ENCODE measurements around the gene MID1IP1. TPM values are rescaled to one million over a fixed set of nuclear protein-coding genes. Genes with fewer than 3 reads are reported as not detected.
A peak's percentile ranks its signal among the peaks of the same experiment; 100 is the strongest.

MID1IP1 gene, protein sequence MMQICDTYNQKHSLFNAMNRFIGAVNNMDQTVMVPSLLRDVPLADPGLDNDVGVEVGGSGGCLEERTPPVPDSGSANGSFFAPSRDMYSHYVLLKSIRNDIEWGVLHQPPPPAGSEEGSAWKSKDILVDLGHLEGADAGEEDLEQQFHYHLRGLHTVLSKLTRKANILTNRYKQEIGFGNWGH
- 43.2 TPM for polyA plus RNA-seq (2013, experiment 1 of 2; ENCODE audit: insufficient read length)
- polyA plus RNA-seq (2013, experiment 2 of 2; ENCODE audit: insufficient read length), result 47.3 TPM

DNA sequence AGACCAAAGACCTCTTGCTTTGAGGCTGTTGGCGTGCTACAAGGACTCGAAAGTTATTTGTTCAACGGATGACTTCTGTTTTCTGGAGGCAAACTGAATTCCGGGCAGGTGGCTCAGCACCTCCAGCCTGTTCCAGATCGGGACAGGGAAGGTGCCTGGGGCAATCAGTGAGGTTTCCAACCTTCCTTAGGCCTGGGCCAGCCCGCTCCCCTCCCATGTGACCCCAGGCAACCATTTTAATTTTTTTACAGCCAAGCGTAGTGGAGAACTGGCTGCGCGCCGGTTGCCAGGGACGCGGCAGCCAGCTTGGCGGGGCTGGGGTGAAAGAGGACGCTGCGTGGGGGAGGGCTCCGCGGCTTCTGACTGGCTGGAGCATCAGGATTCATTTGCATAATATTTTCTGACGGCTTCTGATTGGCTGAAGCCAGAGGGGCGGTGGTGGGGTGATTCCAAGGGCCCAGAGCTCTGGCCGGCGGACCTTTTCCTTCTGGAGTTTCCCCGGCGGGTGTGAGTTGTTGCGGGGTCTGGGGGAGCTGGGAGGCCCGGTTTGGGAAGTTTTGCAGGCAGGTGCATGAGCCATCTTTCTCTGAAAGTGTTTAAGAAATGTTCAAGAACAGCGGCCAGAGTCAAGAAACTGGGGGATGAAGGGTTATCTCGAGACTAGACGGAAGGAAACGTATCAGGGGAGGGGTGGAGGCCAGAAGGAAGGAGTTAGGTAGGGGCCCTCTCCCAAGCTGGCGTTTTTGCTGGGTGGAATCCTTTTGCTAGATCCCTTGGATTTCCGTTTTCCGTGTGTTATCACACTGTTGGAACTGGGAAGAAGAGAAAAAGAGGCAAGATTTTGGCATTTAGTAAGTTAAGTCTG lies at the start of gene MID1IP1:
MID1IP1 (plus strand) TSS at position 479 of the 865 bp plus-strand sequence. CDS start 3,488 bp downstream, outside the sequence.
- peak; percentile 93 for DNase-seq

DNA sequence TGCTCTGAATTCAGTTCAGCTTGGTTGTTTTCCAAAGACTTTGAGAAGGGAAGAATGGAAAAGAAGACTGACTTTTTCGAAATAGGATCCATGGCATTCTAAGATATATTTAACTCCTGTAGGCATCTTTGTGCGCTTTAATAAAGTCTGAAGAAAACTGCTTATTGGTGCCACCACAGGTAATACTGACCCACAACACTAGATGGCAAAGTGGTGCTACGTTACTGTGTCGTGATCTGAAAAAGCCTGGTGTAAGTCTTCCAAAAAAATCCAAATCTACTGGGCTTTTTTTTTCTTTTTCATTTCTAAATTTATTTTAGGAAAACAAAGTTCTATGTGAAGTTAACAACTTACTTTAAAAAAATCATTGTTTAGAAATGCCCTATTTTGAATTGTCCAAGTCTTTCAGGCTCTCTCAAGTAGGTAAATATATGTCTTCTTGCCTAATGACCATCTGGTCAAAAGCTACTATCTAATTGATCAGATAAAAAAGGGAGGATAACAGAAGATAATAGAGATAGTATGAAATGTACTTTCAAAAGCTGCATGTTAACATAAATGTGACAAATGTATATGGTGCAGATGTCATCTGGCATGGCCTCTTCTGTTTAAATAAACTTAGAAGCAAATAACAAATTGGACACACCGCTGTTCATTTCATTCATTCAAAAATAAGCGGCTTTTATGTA lies 47.0 kb upstream of the MID1IP1 start:
- DNase-seq, result peak; percentile 35

DNA sequence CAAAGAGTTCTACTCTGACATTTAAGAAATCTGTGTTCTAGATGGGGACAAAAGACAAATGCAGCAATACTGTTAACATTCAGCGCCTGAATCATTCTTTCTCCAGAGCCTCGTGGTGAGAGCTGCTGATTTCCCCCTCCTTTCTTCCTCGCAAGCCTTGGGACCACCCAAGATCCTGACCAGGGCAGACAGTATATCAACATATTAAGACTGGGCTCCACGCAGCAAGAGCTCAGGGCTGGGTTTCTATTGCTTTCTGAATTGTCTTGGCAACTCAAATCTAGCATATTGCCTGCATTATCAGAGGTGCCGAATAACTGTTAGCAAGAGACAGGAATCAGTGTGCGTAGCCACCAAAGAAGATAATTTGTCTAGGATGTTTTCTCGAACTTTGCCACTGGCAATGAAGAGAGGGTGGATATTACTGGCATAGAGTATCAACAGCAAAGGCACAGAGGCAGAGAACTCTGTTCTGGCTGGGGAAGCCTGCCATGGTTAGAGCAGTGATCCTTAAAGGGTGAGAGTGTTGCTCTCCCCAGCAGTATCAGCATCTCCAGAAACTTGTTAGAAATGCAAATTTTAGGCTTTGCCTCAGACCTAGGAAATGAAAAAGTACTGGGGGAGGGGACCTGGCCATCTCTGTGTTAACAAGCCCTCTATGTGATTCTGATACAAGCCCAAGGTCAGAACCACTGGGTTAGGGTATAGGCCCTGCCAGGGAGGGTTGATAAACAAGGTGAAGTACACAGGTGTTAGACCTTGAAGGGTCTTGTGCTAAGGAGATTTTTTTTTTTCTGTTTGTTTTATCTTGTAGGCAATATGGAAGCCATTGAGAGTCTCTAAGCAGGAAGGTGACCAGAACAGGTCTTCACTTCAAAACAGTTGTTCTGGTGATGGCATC lies 46.2 kb upstream of the MID1IP1 start:
- no peak for DNase-seq

DNA sequence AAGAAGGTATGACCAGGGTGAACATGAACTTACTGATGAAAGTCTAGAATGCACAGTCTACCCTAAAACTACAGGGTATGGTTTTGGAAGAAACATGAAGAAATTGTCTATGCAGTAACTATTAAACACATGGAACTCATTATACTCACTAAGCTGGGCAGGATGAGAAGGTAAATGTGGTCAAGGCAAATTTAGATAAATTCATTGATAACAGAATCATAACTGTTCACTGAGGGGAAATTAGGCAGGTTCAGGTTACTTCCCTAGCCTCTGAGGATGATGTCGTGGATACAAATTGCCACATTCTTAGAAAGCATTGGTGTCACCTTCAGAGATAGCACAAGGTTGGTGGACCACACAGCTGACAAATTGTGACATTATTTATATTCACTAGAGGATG lies 40.4 kb upstream of the MID1IP1 start:
- no peak for DNase-seq

DNA sequence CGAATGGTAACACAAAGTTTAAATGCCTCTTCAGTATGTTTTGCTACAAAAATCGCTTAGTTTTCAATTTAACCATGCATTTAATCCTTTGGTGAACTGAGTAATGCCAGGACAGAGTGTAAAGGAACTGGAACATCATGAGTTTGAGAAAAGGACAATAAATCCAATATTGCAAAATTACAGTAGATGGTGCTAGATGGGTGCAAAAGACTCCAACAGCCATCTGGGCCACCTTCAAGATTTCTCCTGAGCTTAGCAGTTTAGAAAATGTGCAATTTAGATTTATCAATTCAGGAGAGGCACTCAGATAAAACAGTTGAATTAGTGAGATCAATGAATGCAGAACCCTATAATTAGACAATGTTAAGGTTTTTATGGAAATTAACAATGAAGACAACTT lies 33.2 kb upstream of the MID1IP1 start:
- DNase-seq, result peak; percentile 22

DNA sequence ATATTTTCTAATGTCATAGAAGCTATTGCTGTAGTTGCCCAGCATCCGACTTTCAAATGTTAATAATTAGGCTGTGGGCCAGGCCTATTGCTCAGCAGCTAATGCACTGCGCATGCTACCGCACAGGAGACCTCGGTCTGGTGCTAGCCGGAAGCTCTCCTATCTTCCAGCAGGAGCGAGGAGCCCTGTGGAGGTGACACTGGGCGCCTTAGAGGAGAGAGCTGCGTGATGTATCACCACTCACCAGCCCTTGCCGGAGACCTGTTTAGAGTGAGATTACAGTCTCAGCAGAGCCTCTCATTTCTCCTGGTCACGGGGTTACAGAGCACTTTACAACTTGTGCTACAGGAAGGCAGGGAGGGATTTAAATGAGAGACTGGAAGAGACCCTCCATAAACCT lies 31.1 kb upstream of the MID1IP1 start:
- DNase-seq, result no peak

DNA sequence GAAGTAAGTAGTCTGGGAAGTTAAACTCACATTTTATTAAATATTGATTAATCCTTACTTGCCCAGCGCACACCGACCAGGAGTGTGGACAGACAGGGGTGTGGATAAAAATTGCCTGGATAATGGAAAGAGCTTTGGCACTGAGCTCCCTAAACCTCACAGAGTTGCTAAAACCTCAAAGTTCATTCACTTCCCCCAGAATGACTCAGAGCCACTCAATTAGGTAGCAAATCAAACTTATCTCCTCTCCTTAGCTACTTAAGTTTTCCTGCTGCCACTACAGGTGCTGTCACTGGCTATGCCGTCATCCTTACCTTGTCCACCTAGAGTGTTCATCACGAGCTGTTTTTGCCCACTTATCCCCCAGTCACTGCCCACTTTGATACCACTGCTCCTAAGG lies 27.0 kb upstream of the MID1IP1 start:
- no peak for DNase-seq

DNA sequence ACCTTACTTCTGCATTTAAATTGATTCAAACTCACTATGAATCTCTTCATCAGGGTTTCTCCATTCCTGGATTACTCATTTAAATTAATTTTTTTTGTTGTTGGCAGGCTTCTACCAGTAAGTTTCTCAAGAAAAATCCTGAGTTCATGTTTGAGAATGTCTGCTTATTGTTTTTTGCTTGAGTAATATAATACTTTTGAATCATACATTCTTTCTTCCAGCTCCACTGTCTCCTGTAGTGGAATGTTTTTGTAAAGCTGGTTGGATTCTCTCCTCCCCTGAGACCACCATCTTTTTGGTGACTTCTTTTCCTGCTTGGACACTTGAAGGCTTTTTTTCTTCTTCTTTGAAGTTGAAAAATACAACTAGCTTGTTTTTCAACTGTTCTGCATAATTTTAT lies 4.3 kb upstream of the MID1IP1 start:
- DNase-seq, result peak; percentile 65

DNA sequence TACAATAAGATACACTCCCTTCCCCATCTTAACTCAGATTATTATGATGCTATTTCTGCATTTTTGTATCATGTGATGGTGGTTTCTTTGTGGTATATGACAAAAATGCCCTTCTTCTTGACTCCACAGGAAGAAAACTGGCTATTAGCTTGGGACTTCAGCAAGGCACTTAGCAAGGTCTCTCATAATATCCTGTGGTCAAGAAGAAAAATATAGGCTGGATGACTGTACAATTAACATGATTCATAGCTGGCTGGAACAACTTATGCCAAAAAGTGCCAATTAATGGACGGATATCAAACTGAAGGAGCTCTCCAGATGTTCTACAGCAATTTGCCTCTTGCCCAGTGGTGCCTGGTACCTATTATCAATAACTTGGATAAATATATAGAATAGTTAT lies 2.3 kb upstream of the MID1IP1 start:
- peak; percentile 73 for DNase-seq

DNA sequence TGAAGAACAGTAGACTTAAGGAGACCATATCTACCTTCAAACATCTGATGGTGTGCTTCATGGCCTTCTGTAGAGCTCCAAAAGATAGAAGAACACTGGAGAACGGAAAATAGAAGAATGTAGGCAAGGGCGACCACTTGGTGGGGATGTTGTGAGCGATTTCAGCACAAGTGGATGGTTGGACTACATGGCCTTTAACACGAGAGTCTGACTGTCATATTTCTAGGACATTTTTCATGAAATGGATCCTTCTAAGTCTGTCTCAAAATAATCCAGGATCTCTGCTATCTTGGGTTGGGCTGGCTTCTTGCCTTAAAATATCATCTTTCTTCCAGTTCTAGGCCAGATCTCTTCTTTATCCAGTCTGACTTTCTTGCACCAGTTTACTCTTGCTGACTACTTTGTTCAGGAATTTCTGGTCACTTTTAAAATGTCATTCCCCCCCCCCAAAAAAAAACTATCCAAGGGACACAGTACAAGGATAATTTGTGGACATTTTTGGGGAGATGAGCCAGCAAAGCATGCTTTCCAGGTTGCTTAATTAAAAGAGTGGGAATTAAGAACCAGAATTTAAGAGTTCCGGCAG lies 1.2 kb upstream of the MID1IP1 start:
- no peak for DNase-seq

DNA sequence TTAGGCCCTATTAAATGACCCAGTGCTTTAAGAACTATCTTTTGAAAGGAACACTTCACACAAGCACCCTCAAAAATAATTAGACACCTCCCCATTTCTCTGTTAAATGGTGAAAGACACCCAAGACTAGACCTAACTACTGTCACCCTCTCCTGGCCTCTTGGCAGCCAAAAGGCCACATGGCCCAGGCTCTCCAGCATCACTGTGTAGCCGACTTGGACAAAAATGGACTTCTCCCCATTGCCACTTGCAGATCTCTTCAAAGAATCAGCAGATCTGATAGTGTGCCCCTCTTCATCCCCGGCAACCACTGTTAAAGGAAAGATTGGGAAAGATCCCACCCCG lies 2.0 kb downstream of the MID1IP1 start:
- no peak for DNase-seq

DNA sequence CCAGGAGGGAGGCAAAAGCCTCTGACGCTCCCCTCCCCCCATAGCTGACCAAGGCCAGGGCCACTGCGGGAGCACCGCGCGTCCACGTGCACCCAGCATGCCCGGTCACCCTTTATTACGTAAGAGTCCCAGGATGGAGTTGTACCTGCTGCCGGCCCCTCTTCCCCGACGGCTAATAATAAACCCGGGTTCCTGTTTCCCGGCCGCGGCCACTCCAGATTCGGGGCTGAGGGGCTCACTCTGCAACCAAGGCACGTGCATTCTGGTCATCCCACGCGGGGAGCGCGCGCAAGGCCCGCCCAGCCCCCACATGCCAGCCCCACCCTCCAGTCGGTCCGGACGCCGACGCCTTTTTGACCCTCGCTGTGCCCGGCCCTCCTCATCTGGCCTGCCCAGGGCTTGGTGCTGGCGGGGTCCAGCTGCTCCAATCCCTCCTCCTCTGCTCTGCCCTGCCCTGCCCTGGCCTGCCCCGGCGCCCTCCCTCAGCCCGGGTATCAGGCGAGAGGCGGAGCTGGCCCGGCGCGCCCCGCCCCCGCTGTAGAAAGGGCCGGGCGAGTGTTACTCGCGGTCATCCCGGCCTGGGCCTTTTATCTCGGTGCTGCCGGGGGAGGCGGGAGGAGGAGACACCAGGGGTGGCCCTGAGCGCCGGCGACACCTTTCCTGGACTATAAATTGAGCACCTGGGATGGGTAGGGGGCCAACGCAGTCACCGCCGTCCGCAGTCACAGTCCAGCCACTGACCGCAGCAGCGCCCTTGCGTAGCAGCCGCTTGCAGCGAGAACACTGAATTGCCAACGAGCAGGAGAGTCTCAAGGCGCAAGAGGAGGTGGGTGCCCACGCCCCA lies 2.6 kb downstream of the MID1IP1 start:
- peak; percentile 70 for DNase-seq

DNA sequence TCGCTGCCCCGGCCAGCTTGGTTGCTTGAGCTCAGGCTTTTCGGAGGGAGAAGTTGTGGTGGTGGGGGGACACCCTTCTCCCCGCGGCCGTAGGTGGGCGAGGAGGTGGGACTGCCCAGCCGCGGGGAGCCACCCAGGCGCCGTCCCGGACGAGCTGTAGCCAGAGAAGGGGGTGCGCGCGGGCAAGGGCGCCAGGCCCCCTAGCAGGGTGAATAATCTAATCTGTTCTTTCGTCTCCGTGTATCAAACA lies 3.1 kb downstream of the MID1IP1 start:
- no peak for DNase-seq

DNA sequence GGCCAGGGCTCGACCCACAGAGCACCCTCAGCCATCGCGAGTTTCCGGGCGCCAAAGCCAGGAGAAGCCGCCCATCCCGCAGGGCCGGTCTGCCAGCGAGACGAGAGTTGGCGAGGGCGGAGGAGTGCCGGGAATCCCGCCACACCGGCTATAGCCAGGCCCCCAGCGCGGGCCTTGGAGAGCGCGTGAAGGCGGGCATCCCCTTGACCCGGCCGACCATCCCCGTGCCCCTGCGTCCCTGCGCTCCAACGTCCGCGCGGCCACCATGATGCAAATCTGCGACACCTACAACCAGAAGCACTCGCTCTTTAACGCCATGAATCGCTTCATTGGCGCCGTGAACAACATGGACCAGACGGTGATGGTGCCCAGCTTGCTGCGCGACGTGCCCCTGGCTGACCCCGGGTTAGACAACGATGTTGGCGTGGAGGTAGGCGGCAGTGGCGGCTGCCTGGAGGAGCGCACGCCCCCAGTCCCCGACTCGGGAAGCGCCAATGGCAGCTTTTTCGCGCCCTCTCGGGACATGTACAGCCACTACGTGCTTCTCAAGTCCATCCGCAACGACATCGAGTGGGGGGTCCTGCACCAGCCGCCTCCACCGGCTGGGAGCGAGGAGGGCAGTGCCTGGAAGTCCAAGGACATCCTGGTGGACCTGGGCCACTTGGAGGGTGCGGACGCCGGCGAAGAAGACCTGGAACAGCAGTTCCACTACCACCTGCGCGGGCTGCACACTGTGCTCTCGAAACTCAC lies 3.6 kb downstream of the MID1IP1 start:
- DNase-seq, result peak; percentile 18

DNA sequence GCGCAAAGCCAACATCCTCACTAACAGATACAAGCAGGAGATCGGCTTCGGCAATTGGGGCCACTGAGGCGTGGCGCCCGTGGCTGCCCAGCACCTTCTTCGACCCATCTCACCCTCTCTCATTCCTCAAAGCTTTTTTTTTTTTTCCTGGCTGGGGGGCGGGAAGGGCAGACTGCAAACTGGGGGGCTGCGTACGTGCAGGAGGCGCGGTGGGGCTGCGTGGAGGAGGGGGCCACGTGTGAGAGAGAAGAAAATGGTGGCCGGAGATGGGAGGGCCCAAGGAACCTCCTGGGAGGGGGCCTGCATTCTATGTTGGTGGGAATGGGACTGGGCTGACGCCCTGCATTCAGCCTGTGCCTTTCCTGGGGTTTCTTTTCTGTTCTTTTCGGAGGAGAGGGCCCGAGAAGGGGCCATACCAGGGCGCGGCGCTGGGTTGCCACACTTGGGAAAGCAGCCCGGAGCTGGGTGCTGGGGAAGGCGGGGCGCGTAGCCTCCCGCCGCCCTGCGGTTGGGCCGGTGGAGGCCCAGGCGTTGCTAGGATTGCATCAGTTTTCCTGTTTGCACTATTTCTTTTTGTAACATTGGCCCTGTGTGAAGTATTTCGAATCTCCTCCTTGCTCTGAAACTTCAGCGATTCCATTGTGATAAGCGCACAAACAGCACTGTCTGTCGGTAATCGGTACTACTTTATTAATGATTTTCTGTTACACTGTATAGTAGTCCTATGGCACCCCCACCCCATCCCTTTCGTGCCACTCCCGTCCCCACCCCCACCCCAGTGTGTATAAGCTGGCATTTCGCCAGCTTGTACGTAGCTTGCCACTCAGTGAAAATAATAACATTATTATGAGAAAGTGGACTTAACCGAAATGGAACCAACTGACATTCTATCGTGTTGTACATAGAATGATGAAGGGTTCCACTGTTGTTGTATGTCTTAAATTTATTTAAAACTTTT lies 4.5 kb downstream of the MID1IP1 start:
- DNase-seq, result peak; percentile 81

DNA sequence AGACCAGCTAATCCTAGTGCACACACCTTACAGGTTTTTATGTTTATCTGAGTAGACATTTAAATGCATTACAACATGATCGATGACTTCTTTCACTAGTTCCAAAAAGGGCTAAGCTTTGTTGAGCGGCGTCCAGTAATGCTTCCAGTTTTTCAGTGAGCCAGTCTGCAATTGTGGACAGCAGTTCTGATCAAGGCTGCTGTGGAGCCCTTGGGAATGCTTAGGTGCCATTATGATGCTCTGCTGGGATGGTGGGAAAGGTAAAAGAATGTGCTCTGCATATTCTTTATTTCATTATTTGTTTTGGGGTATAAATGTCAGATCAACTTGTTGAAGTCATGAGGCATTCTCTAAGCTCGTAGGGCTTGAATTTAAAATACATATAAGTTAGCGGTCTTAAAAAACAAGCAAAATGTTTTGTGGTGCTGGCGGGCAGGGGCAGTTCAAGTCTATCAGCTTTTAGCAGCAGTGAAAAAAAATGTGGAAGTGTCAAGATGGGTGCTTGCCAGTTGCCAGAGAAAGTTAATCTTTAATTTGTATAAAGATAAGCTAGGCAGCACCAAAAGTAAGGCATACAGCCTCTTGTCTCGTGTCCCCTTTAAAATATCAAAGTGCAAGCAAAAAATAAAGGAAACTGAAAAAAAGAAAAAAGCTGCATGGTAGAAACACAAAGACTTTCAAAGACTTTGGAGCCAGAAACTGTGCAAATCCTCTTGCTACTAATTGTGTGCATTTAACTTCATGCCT lies 5.8 kb downstream of the MID1IP1 start:
- DNase-seq, result no peak

DNA sequence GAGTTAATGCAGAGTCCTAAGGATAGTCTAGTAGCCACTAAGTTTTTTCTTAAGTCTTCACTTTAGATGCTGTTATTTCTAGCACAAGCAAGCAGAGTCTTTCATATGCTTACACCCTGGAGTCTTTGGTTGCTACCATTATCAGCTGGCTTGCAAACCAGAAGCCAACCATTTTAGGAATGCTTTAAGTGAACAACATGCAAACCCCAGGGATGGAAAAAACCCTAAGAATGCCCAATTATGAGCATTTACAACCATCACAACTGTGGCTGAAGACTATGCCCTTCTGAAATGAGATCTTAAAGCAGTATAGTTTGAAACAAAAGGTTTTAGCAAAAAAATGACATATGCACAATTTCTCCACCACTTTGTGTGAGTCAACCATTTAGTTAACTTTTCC lies 6.6 kb downstream of the MID1IP1 start:
- DNase-seq, result peak; percentile 21

DNA sequence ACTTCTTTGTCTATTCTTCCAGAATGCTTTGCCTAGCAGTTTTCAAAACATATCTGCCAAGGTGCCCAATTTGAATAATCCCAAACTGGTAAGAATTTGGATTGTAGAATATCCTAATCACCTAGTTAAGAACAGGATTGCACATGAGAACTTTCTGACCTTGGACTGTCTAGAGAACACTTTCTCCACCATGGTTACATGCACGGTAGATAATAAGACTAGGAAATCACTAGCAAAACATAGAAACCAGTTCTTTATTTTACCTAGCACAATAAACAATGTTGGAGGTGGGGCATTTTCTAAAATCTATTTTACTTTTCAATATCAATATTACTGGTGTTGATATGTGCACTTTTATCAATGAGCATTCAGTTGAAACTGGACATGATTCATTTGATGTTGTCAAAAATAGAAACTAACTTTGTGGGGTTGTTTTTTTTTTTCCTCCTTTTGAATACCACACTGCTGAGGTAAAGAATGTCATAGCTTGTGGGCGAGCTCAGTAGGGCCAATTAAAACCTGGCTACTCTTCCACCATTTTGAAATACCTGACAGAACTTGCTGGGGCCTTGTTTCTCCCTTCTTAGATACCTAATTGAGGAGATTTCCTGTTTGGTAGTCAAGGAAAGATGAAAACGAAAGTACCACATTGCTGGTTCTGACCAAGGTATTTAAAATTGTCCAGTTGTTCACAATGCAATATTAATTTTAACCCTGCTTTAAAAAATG lies 10.4 kb downstream of the MID1IP1 start:
- DNase-seq, result peak; percentile 40

Measured in fibroblast of skin of abdomen (primary cell).